Measurements from ENCODE around the gene KCNJ8. TPM values are rescaled to one million over a fixed set of nuclear protein-coding genes. Genes with fewer than 3 reads are reported as not detected.

KCNJ8 gene
- 2.3 and 3.2 TPM in 2 replicates for total RNA-seq

DNA sequence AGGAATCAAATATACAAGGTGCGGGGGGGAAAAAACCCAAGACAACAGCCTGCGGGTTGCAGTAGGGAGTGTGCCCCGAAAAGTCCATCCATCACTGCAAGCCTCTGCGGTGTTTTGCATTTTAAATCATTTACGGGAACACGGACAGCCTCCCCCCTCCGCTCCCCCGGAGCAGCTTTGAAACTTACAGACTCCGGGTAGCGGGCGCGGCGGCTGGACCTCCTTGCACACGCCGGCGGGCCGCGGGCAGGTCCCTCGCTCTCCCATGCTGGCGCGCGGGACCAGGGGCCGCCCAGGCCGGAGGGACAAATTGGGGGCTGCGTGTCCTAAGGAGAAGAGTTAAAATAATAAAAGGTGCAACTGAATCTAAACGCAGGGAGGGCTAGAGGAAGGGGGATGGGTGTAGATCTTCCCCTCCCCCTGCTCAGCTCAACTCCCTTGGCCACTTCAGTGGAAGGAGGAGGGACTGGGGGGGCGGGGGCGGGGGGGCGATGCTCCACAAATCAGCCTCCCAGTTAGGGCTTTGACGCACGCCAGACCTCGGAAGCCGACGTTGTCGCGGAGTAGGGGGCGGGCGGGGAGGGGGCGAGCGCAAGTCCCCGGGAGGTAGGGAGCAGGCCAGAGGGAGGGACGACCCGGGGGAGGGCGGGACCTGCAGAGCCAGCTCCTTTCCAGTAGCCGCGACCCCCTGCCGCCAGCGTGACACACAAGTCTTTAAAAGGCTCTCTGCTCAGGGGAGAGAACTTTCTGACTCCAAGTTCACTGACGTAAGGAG, at the start of gene KCNJ8:
Gene KCNJ8 (minus strand): TSS at position 349 of the 775 bp plus-strand sequence. CDS start 1,090 bp downstream, outside the sequence.

Other genes starting within 250 kb of the KCNJ8 start
- 0.48 and 0.91 TPM in 2 replicates for gene SPX, start 248.4 kb downstream of the KCNJ8 start, total RNA-seq
- gene GYS2, start 169.9 kb downstream of the KCNJ8 start, total RNA-seq = not detected in 2 replicates
- 575 and 703 TPM in 2 replicates for gene LDHB, start 116.9 kb downstream of the KCNJ8 start, total RNA-seq
- gene ABCC9, start 166.7 kb upstream of the KCNJ8 start, total RNA-seq = 1.5 and 1.6 TPM in 2 replicates